LNCAP (cell line): Measurements from ENCODE around the gene NTF4.

Experiments used
- TF ChIP-seq, protein P1 (sequence below): fragments of 450-650 bp; IDR thresholded peaks from 2 replicates; pipeline ENCODE4 v1.5.1; 2017; ENCODE audit warnings: mild to moderate bottlenecking

The NTF4 gene, protein sequence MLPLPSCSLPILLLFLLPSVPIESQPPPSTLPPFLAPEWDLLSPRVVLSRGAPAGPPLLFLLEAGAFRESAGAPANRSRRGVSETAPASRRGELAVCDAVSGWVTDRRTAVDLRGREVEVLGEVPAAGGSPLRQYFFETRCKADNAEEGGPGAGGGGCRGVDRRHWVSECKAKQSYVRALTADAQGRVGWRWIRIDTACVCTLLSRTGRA

DNA sequence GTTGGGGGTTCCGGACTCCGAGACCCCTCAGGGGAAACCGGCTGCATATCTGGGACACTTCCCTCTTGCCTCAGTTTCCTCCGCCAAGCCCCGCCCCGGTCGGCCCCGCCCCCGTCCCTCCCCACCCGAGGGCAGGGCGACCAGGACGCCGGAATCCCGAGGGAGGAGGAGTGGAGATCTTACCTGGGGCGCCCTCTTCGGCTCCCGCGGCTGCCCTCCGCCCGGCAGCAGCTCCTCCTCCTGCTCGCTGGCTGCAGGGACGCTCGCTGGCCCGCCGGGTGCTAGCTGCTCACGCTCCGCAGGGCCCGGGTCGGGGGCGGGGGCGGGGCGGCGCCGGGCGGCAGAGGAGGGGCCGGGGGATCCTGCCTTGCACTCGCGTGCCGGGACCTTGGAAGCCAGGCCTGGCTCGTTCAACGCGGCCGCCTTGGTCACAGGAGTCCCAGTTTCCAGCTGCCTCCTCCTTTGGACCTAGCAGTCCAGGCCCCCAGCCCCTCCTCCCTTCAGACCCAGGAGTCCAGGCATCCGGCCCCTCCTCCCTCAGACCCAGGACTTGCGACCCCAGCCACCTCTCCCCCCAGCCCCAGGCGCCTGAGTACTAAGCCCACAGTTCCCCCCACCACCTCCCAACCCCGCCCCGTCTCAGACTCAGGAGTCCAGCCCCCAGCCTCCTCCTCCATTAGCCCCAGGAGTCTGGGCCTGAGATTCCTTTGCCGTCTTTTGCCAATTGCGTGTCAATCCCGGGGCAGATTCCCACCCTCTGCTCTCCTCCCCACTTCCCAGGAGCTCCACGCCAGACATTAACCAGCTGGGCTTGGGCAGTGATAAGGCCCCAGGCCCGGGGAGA lies at the start of gene NTF4:
NTF4 (minus strand) TSS at position 51 of the 844 bp plus-strand sequence. CDS start 2,821 bp downstream, outside the sequence.
- TF ChIP-seq, protein P1, sequence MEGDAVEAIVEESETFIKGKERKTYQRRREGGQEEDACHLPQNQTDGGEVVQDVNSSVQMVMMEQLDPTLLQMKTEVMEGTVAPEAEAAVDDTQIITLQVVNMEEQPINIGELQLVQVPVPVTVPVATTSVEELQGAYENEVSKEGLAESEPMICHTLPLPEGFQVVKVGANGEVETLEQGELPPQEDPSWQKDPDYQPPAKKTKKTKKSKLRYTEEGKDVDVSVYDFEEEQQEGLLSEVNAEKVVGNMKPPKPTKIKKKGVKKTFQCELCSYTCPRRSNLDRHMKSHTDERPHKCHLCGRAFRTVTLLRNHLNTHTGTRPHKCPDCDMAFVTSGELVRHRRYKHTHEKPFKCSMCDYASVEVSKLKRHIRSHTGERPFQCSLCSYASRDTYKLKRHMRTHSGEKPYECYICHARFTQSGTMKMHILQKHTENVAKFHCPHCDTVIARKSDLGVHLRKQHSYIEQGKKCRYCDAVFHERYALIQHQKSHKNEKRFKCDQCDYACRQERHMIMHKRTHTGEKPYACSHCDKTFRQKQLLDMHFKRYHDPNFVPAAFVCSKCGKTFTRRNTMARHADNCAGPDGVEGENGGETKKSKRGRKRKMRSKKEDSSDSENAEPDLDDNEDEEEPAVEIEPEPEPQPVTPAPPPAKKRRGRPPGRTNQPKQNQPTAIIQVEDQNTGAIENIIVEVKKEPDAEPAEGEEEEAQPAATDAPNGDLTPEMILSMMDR = no peak

DNA sequence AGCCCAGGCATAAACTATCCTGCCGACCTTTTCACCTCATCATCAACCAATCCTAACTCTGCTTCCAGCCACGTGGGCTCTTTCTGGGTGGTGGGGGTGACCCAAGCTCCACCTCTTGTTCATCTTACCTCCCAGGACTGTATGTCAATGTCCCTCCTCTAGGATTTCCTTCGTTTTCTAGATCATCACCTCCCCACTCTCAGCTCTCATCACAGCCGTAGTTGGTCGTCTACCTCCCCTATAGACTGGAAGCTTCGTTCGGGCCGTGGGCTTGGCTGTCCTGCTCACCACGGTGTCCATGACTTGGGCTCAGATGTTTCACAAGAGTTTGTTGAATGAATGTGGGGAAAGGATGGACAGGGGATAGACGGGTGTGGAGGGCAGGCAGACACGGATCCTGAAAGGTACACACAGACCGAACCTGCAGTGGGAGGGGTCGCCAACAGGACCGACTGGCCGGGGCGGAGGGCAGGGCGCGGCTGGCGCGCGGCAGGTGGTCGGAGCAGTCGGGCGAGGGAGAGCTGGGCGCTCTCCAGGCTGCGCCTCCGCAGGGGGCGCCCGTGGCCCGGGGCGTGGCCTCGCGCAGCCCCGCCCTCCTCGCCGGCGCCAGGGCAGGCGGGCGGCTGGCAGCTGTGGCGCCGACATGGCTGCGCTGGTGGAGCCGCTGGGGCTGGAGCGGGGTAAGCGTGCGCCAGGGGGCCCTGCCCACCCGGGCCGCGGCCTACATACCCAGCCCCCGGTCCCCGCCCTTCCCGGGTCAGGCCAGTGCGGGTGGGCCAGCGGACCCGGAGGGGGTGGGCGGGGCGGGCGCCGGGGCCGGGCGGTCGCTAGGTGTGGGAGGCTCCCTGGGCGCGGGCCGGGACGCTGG lies 49.4 kb upstream of the NTF4 start, which contains the start of gene LIN7B:
LIN7B (plus strand) TSS at position 609 of the 868 bp plus-strand sequence; CDS start at position 644, 35 bp downstream.
- TF ChIP-seq, protein P1 = peak; percentile 42; the same call in 1 of the 2 replicates

DNA sequence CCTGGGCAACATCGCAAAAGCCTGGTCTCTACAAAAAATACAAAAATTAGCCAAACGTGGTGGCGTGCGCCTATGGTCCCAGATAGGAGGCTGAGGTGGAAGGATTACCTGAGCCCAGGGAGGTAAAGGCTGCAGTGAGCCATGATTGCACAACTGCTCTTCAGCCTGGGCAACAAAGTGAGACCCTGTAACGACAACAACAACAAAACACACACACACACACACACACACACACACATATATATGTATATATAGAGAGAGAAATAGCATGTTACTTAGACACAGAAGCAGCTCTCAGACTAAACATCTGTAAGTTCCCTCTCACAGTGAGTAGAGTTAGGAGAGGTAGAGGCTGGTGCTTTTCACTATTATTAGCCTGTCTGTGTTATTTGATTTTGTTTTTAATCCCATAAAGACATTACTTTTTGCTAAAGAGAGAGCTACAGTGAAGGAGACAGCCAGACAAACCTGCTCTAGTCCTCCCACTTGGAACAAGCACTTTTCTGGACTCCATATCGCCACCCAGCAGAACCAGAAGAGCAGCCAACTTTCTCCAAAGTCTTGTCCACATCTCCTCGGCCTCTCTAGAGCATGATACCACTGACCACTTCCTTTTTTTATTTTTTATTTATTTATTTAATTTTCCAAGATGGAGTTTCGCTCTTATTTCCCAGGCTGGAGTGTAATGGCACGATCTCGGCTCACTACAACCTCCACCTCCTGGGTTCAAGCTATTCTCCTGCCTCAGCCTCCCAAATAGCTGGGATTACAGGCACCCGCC lies 46.8 kb upstream of the NTF4 start:
- TF ChIP-seq, protein P1 = no peak

DNA sequence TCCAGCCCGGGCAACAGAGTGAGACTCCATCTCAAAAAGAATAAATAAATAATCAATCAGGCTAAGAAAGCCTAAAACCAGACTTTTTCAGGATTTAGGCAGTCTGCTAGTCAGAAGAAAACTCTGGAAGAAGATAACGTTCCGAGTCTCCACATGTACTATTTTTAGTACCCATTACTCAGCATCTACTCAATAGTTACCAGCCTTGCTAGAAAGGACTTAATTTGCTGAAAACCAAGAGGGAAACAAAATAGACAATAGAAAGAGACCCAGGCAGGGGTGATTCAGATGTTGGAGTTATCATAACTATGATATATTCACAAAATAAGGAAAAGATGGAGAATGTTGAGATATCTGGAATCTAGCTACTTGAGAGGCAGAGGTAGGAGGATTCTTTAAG lies 45.9 kb upstream of the NTF4 start:
- TF ChIP-seq, protein P1 = no peak

DNA sequence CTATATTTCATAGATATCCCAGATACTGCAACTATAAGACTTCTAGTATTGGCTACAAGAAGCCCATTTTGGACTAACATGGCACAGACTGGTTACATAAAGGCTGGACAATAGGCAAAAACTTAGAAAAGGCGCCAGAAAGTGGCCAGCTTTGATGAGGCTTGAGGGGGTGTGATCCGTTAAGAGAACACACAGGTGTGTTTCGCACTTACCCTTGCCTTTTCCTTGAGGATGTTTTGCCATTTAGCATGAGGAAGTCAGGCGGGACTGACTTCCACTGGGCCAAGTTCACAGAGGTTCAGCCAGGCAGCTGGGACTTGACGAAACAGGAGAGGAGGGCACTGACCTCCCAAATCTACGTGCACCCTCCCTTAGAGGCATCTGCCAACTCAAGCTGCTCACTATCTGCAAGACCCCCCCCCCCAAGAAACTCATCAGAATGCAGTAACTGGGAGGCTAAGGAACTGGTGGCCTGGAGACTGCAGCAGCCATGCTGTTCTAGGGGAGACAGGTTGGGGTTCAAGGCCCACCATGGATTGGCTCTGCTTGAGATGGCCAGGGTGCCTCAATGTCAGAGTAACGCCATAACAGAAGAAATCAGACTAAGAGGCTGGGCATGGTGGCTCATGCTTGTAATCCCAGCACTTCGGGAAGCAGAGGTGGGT lies 45.1 kb upstream of the NTF4 start:
- TF ChIP-seq, protein P1 = no peak

DNA sequence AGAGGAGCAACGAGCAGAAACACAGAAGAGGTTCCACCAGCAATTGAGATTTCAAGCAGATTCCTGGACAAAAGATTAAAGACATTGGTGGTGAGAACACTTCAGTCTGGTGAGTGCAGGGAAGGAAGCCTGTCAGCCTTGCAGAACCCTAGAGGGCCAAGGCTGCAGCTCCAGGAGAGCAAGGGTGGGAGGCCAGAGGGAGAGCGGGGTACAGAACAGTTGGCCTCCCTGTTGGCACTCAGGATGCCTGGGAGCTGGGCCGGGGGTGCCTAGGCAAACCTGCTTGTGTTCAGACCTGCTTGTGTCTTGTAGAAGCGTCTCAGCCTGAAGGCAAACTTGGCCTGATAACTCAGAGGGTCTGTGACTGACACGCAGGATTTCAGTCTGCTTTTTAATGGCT lies 44.4 kb upstream of the NTF4 start:
- TF ChIP-seq, protein P1 = no peak
